H9 (cell line): ENCODE results near the gene LBH. TPM values are rescaled to one million over a fixed set of nuclear protein-coding genes. Genes with fewer than 3 reads are reported as not detected.

Source experiments
- DNase-seq: peaks from one replicate; pipeline ENCODE4 v3.0.0-alpha.2; 2017
- H2AFZ ChIP-seq: one replicate; pipeline ENCODE4 v1.6.1; 2013; ENCODE audit warnings: mild to moderate bottlenecking, low read length, control low read depth, moderate library complexity
- H2AK5ac ChIP-seq: 2 replicates; pipeline ENCODE4 v1.6.1; 2013; ENCODE audit warnings: low read length, control low read depth, mixed read lengths; ENCODE audit not compliant: insufficient read length
- H2BK120ac ChIP-seq: one replicate; pipeline ENCODE4 v1.6.1; 2013; ENCODE audit warnings: low read depth, mild to moderate bottlenecking, low read length, control low read depth, inconsistent platforms; ENCODE audit not compliant: poor library complexity, severe bottlenecking
- H2BK12ac ChIP-seq: 2 replicates; pipeline ENCODE4 v1.6.1; 2013; ENCODE audit warnings: low read length, control low read depth, mixed read lengths, low read depth; ENCODE audit not compliant: insufficient read length
- H2BK15ac ChIP-seq: 2 replicates; pipeline ENCODE4 v1.6.1; 2013; ENCODE audit warnings: low read depth, low read length, control low read depth
- H2BK20ac ChIP-seq: one replicate; pipeline ENCODE4 v1.6.1; 2013; ENCODE audit warnings: low read depth, mild to moderate bottlenecking, low read length, control low read depth, inconsistent platforms; ENCODE audit not compliant: poor library complexity, severe bottlenecking
- H2BK5ac ChIP-seq: 2 replicates; pipeline ENCODE4 v1.6.1; 2013; ENCODE audit warnings: low read length, control low read depth, mixed read lengths; ENCODE audit not compliant: insufficient read length
- H3K14ac ChIP-seq: 2 replicates; pipeline ENCODE4 v1.6.1; 2013; ENCODE audit warnings: low read length, control low read depth; ENCODE audit not compliant: insufficient read depth
- H3K18ac ChIP-seq: 2 replicates; pipeline ENCODE4 v1.6.1; 2013; ENCODE audit warnings: low read depth, mild to moderate bottlenecking, mixed read lengths, low read length, control low read depth; ENCODE audit not compliant: insufficient read length
- H3K23ac ChIP-seq: 2 replicates; pipeline ENCODE4 v1.6.1; 2013; ENCODE audit warnings: low read length, control low read depth, mixed read lengths, low read depth; ENCODE audit not compliant: insufficient read length
- H3K23me2 ChIP-seq: 2 replicates; pipeline ENCODE4 v1.6.1; 2013; ENCODE audit warnings: low read depth, mild to moderate bottlenecking, mixed read lengths, low read length, control low read depth; ENCODE audit not compliant: insufficient read length, poor library complexity, severe bottlenecking
- H3K27ac ChIP-seq: 2 replicates; pipeline ENCODE4 v1.5.1; 2013; ENCODE audit warnings: low read length, control low read depth, mixed read lengths, low read depth; ENCODE audit not compliant: insufficient read length
- H3K27me3 ChIP-seq: 2 replicates; pipeline ENCODE4 v1.6.1; 2013; ENCODE audit warnings: low read length, control low read depth, inconsistent platforms; ENCODE audit not compliant: insufficient read depth
- H3K4ac ChIP-seq: 2 replicates; pipeline ENCODE4 v1.6.1; 2013; ENCODE audit warnings: low read depth, mild to moderate bottlenecking, control low read depth, inconsistent platforms, low read length, moderate library complexity
- H3K4me1 ChIP-seq: 2 replicates; pipeline ENCODE4 v1.6.1; 2013; ENCODE audit warnings: low read length, control low read depth, inconsistent platforms; ENCODE audit not compliant: insufficient read depth
- H3K4me2 ChIP-seq: 2 replicates; pipeline ENCODE4 v1.6.1; 2013; ENCODE audit warnings: low read length, control low read depth, mixed read lengths; ENCODE audit not compliant: insufficient read length, insufficient read depth
- H3K56ac ChIP-seq: 2 replicates; pipeline ENCODE4 v1.6.1; 2013; ENCODE audit warnings: low read depth, mild to moderate bottlenecking, mixed read lengths, low read length, control low read depth; ENCODE audit not compliant: insufficient read length
- H3K79me1 ChIP-seq: 2 replicates; pipeline ENCODE4 v1.6.1; 2013; ENCODE audit warnings: low read depth, mild to moderate bottlenecking, moderate library complexity, low read length, control low read depth, inconsistent platforms; ENCODE audit not compliant: insufficient read depth, poor library complexity, severe bottlenecking
- H3K79me2 ChIP-seq: 2 replicates; pipeline ENCODE4 v1.6.1; 2013; ENCODE audit warnings: low read length, control low read depth, inconsistent platforms; ENCODE audit not compliant: insufficient read depth
- H3K9ac ChIP-seq: 2 replicates; pipeline ENCODE4 v1.6.1; 2013; ENCODE audit warnings: low read length, control low read depth, mixed read lengths; ENCODE audit not compliant: insufficient read length; ENCODE audit errors: extremely low read depth
- H3K9me3 ChIP-seq: one replicate; pipeline ENCODE4 v1.6.1; 2013; ENCODE audit warnings: low read depth, low read length, inconsistent platforms; ENCODE audit not compliant: control insufficient read depth
- H3T11ph ChIP-seq: one replicate; pipeline ENCODE4 v1.6.1; 2013; ENCODE audit warnings: mild to moderate bottlenecking, low read length, control low read depth, inconsistent platforms
- H4K20me1 ChIP-seq: one replicate; pipeline ENCODE4 v1.6.1; 2013; ENCODE audit not compliant: control insufficient read depth, insufficient read length, insufficient read depth
- H4K5ac ChIP-seq: 2 replicates; pipeline ENCODE4 v1.6.1; 2013; ENCODE audit warnings: low read depth, mild to moderate bottlenecking, mixed read lengths, low read length, control low read depth; ENCODE audit not compliant: insufficient read length
- H4K8ac ChIP-seq: replicated peaks from 2 replicates; pipeline ENCODE4 v1.6.1; 2013; ENCODE audit warnings: low read length, control low read depth, mixed read lengths, low read depth; ENCODE audit not compliant: insufficient read length
- H4K91ac ChIP-seq: 2 replicates; pipeline ENCODE4 v1.6.1; 2013; ENCODE audit warnings: low read depth, mild to moderate bottlenecking, moderate library complexity, mixed read lengths, low read length, control low read depth; ENCODE audit not compliant: insufficient read length
- H3K27ac Mint-ChIP-seq, 3 experiments: 2 replicates in 2 of 3; 3 replicates in 1 of 3; pipeline ENCODE4 v1.8.0; 2020 to 2021; ENCODE audit warnings: mixed read lengths in 3 of 3, mild to moderate bottlenecking in 1 of 3, moderate library complexity in 1 of 3
- H3K27me3 Mint-ChIP-seq: 2 replicates; pipeline ENCODE4 v1.8.0; 2021; ENCODE audit warnings: low read depth, mild to moderate bottlenecking, moderate library complexity, mixed read lengths
- H3K36me3 Mint-ChIP-seq, 3 experiments: 2 replicates in 2 of 3; 3 replicates in 1 of 3; pipeline ENCODE4 v1.8.0; 2020 to 2021; ENCODE audit warnings: low read depth in 3 of 3, mixed read lengths in 3 of 3; ENCODE audit not compliant: insufficient read depth in 1 of 3
- H3K4me1 Mint-ChIP-seq, 2 experiments: 2 replicates each; pipeline ENCODE4 v1.8.0; 2020; ENCODE audit warnings: mixed read lengths in 2 of 2
- H3K4me3 Mint-ChIP-seq, 2 experiments: 2 replicates in 1 of 2; 3 replicates in 1 of 2; pipeline ENCODE4 v1.8.0; 2020 to 2021; ENCODE audit warnings: mild to moderate bottlenecking in 2 of 2, mixed read lengths in 2 of 2, moderate library complexity in 1 of 2
- H3K9me3 Mint-ChIP-seq, 2 experiments: 2 replicates in 1 of 2; 3 replicates in 1 of 2; pipeline ENCODE4 v1.8.0; 2020; ENCODE audit warnings: mild to moderate bottlenecking in 2 of 2, mixed read lengths in 2 of 2, moderate library complexity in 1 of 2
- CTCF ChIP-seq: fragments of 200-600 bp; sonication (generic); conservative IDR thresholded peaks from 3 replicates; pipeline ENCODE4 v1.8.0; 2021; ENCODE audit warnings: antibody characterized with exemption, mild to moderate bottlenecking
- WGBS: extraction: QIAGEN DNeasy Blood & Tissue Kit; methylation state at CpG from one replicate; pipeline ENCODE4 v1.1.7; 2013; ENCODE audit warnings: missing lambda C conversion rate, low lambda C conversion rate, mixed read lengths; ENCODE audit not compliant: insufficient read length; ENCODE audit errors: extremely low coverage; 5-methylcytosine and 5-hydroxymethylcytosine counted together
- total RNA-seq: library from RNA; stranded (reverse); gene quantifications from 2 replicates; pipeline ENCODE4 v1.2.1, GENCODE V29; 2021

Gene LBH
- total RNA-seq, 1 experiment from 2014 or later: 53.0 TPM

DNA sequence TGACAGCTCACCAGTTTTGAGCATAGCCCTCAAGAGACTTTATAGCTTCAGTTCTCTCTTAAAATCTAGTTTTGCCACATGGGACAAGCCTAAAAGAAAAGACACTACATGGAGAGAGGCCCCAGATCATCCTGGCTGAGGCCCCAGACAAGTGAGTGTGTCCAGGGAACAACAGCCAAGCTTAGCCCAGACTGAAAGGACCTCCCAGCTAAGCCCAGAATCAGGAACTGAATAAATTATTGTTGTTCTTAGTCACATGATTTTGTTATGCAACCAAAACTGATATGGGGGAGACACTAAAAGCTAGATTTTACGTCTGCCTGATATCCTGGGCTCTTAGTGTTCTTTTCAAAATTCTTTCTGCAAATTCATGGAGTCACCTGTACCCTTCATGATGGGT lies 29.3 kb upstream of the LBH start:
- H3K4me1 Mint-ChIP-seq: no peaks in the 10 kb centered on the region

More for the DNA sequence above, 29.3 kb upstream of the LBH start:
- Histone ChIP-seq H3K4ac (no peak overlapping the region), H3K9ac (no peak overlapping the region), H3K18ac (no peak overlapping the region), H2AFZ (no peak overlapping the region), H3K27ac (no peak overlapping the region), H4K20me1 (no peaks in the 10 kb centered on the region), H3K23me2 (no peaks in the 10 kb centered on the region), H2BK15ac (no peak overlapping the region), H2BK12ac (no peak overlapping the region), H2BK120ac (no peak overlapping the region), H3K79me1 (no peaks in the 10 kb centered on the region), H4K8ac (no peak overlapping the region), H3T11ph (no peak overlapping the region), H3K79me2 (no peaks in the 10 kb centered on the region), H2AK5ac (no peak overlapping the region), H3K14ac (no peak overlapping the region), H4K5ac (no peak overlapping the region), H2BK20ac (no peak overlapping the region), H3K9me3 (no peaks in the 10 kb centered on the region), H3K4me2 (no peak overlapping the region), H3K27me3 (no peaks in the 10 kb centered on the region), H4K91ac (no peak overlapping the region), H3K4me1 (no peaks in the 10 kb centered on the region), H3K23ac (no peak overlapping the region), H3K56ac (no peak overlapping the region), H2BK5ac (no peak overlapping the region)
- H3K9me3 Mint-ChIP-seq: no peaks in the 10 kb centered on the region
- no peak overlapping the region for H3K27ac Mint-ChIP-seq
- no peaks in the 10 kb centered on the region; the same call in 1 of the 2 replicates for H3K27me3 Mint-ChIP-seq
- H3K36me3 Mint-ChIP-seq: no peaks in the 10 kb centered on the region
- no peak for DNase-seq
- no peak for TF ChIP-seq CTCF
- no peak overlapping the region for H3K4me3 Mint-ChIP-seq
- no CpG with 5 or more reads among the region's 1 CpG for WGBS
